SK-N-SH (cell line): Measurements from ENCODE around the gene OSGIN1. TPM values are rescaled to one million over a fixed set of nuclear protein-coding genes. Genes with fewer than 3 reads are reported as not detected.
A peak's percentile ranks its signal among the peaks of the same experiment; 100 is the strongest.

Experiments used
- CTCF ChIA-PET: fragments of 300-600, 350-600 bp; formaldehyde crosslinking; extraction: SDS; loops from one replicate; lab custom pipeline; 2021; lab: Yijun Ruan, JAX
- POLR2A ChIA-PET: fragments of 350-600 bp; sonication (Branson Sonifier 250); formaldehyde crosslinking; extraction: SDS; loops from one replicate; lab custom pipeline; 2020; ENCODE audit warnings: antibody characterized with exemption, inconsistent platforms; lab: Yijun Ruan, JAX
- DNase-seq: peaks from one replicate; pipeline ENCODE4 v3.0.0; 2012
- H2AFZ ChIP-seq: fragments of 200-600 bp; sonication (generic); 2 replicates; pipeline ENCODE4 v1.8.1; 2016; ENCODE audit warnings: antibody characterized with exemption, mild to moderate bottlenecking, low read depth
- H3F3A ChIP-seq: fragments of 200-600 bp; sonication (generic); replicated peaks from 2 replicates; pipeline ENCODE3; 2016; ENCODE audit warnings: antibody characterized with exemption, mild to moderate bottlenecking; ENCODE audit not compliant: insufficient read depth
- H3K27ac ChIP-seq, 2 experiments: fragments of 200-500 bp in 1 of 2; fragments of 200-600 bp in 1 of 2; sonication (Bioruptor generic) in 1 of 2; sonication (generic), shearing (Covaris generic) in 1 of 2; 2 replicates each; pipeline versions ENCODE4 v1.5.1 to v1.6.1; 2014 to 2016; ENCODE audit warnings: low read depth in 2 of 2, inconsistent platforms in 1 of 2, low read length in 1 of 2, mild to moderate bottlenecking in 1 of 2, mixed read lengths in 1 of 2
- H3K27me3 ChIP-seq: fragments of 200-600 bp; sonication (generic), shearing (Covaris generic); 2 replicates; pipeline ENCODE4 v1.6.1; 2016; ENCODE audit warnings: mixed run types; ENCODE audit not compliant: insufficient read depth
- H3K36me3 ChIP-seq, 2 experiments: fragments of 200-500 bp in 1 of 2; fragments of 200-600 bp in 1 of 2; sonication (Bioruptor generic) in 1 of 2; sonication (generic) in 1 of 2; replicated peaks in 1 of 2; 2 replicates each; pipeline versions ENCODE3 to v1.5.1; 2014 to 2016; ENCODE audit warnings: low read length in 1 of 2, mild to moderate bottlenecking in 1 of 2; ENCODE audit not compliant: insufficient read depth in 2 of 2, control insufficient read depth in 1 of 2
- H3K4me1 ChIP-seq, 2 experiments: fragments of 200-500 bp in 1 of 2; fragments of 200-600 bp in 1 of 2; sonication (Bioruptor generic) in 1 of 2; sonication (generic), shearing (Covaris generic) in 1 of 2; 2 replicates each; pipeline versions ENCODE4 v1.5.1 to v1.6.1; 2014 to 2016; ENCODE audit warnings: low read depth in 1 of 2, low read length in 1 of 2, mixed run types in 1 of 2; ENCODE audit not compliant: insufficient read depth in 2 of 2, control insufficient read depth in 1 of 2
- H3K4me2 ChIP-seq: fragments of 200-600 bp; sonication (generic), shearing (Covaris generic); 2 replicates; pipeline ENCODE4 v1.6.1; 2017; ENCODE audit warnings: mixed run types
- H3K4me3 ChIP-seq, 2 experiments: fragments of 200-500 bp in 1 of 2; fragments of 200-600 bp in 1 of 2; sonication (Bioruptor generic) in 1 of 2; sonication (generic), shearing (Covaris generic) in 1 of 2; 2 replicates each; pipeline versions ENCODE4 v1.5.1 to v1.8.1; 2014 to 2016; ENCODE audit warnings: low read depth in 2 of 2, inconsistent platforms in 1 of 2, low read length in 1 of 2, mild to moderate bottlenecking in 1 of 2, mixed read lengths in 1 of 2, moderate library complexity in 1 of 2
- H3K79me2 ChIP-seq: fragments of 200-600 bp; sonication (generic); 2 replicates; pipeline ENCODE4 v1.8.1; 2017; ENCODE audit warnings: mild to moderate bottlenecking; ENCODE audit not compliant: insufficient read depth
- H3K9ac ChIP-seq: fragments of 200-600 bp; sonication (generic); 2 replicates; pipeline ENCODE4 v1.6.1; 2017; ENCODE audit warnings: mixed run types
- H3K9me2 ChIP-seq: fragments of 200-600 bp; sonication (generic); 2 replicates; pipeline ENCODE4 v1.6.1; 2017; ENCODE audit warnings: mixed run types
- H3K9me3 ChIP-seq: fragments of 200-600 bp; sonication (generic); 2 replicates; pipeline ENCODE4 v1.6.1; 2017; ENCODE audit warnings: mixed run types, mild to moderate bottlenecking, moderate library complexity
- H4K20me1 ChIP-seq: fragments of 200-600 bp; sonication (generic); 2 replicates; pipeline ENCODE4 v1.6.1; 2017; ENCODE audit warnings: mild to moderate bottlenecking, mixed run types; ENCODE audit not compliant: insufficient read depth
- ELF1 ChIP-seq: IDR thresholded peaks from 2 replicates; pipeline ENCODE4 v1.4.0; 2012
- EP300 ChIP-seq, 2 experiments: IDR thresholded peaks; 2 replicates each; pipeline versions ENCODE4 v1.4.0 to v1.6.1; 2012; ENCODE audit warnings: borderline replicate concordance in 1 of 2, low read depth in 1 of 2, low read length in 1 of 2
- EZH2phosphoT487 ChIP-seq: fragments of 200-600 bp; sonication (generic); IDR thresholded peaks from 2 replicates; pipeline ENCODE4 v1.6.1; 2017; ENCODE audit warnings: low read depth, mixed run types, mild to moderate bottlenecking, antibody characterized with exemption, moderate library complexity, borderline replicate concordance
- FOSL2 ChIP-seq: IDR thresholded peaks from 2 replicates; pipeline ENCODE4 v1.4.0; 2012; ENCODE audit warnings: low read depth, mild to moderate bottlenecking, moderate library complexity, borderline replicate concordance
- FOXM1 ChIP-seq: IDR thresholded peaks from 2 replicates; pipeline ENCODE4 v1.4.0; 2012; ENCODE audit warnings: low read depth, mild to moderate bottlenecking
- GATA2 ChIP-seq: sonication (generic); formaldehyde crosslinking; IDR thresholded peaks from 2 replicates; pipeline ENCODE4 v1.5.0; 2020; ENCODE audit warnings: mild to moderate bottlenecking, missing genetic modification reagents
- MEF2A ChIP-seq: IDR thresholded peaks from 2 replicates; pipeline ENCODE4 v1.4.0; 2012; ENCODE audit warnings: low read depth, borderline replicate concordance
- MXI1 ChIP-seq: IDR thresholded peaks from 2 replicates; pipeline ENCODE4 v1.6.1; 2012; ENCODE audit warnings: mild to moderate bottlenecking, low read depth, low read length, improper control_type of control experiment
- NRF1 ChIP-seq: IDR thresholded peaks from 2 replicates; pipeline ENCODE4 v1.6.1; 2012; ENCODE audit warnings: low read depth, mild to moderate bottlenecking, low read length
- RXRA ChIP-seq: IDR thresholded peaks from 2 replicates; pipeline ENCODE4 v1.4.0; 2012; ENCODE audit warnings: low read depth, mild to moderate bottlenecking, borderline replicate concordance
- SIN3A ChIP-seq: IDR thresholded peaks from 2 replicates; pipeline ENCODE4 v1.6.1; 2012; ENCODE audit warnings: low read depth, mild to moderate bottlenecking, low read length, moderate library complexity, borderline replicate concordance
- SMC3 ChIP-seq: IDR thresholded peaks from 2 replicates; pipeline ENCODE4 v1.6.1; 2012; ENCODE audit warnings: low read depth, low read length, improper control_type of control experiment
- TAF1 ChIP-seq: IDR thresholded peaks from 2 replicates; pipeline ENCODE4 v1.6.1; 2012; ENCODE audit warnings: low read depth, mild to moderate bottlenecking, low read length, moderate library complexity, borderline replicate concordance
- USF2 ChIP-seq: fragments of 150-350 bp; IDR thresholded peaks from 2 replicates; pipeline ENCODE4 v1.6.1; 2017; ENCODE audit warnings: antibody characterized with exemption, low read length, low read depth, borderline replicate concordance
- WGBS: methylation state at CpG from one replicate; pipeline ENCODE4 v1.1.6; 2017; ENCODE audit warnings: low lambda C conversion rate; 5-methylcytosine and 5-hydroxymethylcytosine counted together
- polyA plus RNA-seq, 3 experiments: library from polyadenylated mRNA; depleted of rRNA; stranded (reverse); fragments of >200 nt; gene quantifications; 2 replicates each; pipeline ENCODE4 v1.2.3, GENCODE V29; 2012
- TF ChIP-seq, protein P1 (sequence below): IDR thresholded peaks from 2 replicates; pipeline ENCODE4 v1.4.0; 2012; ENCODE audit warnings: low read depth
- TF ChIP-seq, protein P2 (sequence below): fragments of 150-350 bp; IDR thresholded peaks from 2 replicates; pipeline ENCODE4 v1.6.1; 2016; ENCODE audit warnings: mild to moderate bottlenecking, low read depth, low read length

The OSGIN1 gene
- polyA plus RNA-seq, 1 of the 3 experiments (the other 2 are of a cell fraction): 4.8 TPM

GRCh38 chr16:83923581-83924365, 29.3 kb upstream of the OSGIN1 start:
- no peak overlapping the region for H3K4me2 ChIP-seq
- H3K27me3 ChIP-seq: no peaks in the 10 kb centered on the region
- H4K20me1 ChIP-seq: 0 out of 2 replicates have a peak, but pooled peaks cover 3% of the 10 kb centered on the region
- DNase-seq: peak; percentile 18
- H3K9me2 ChIP-seq: no peaks in the 10 kb centered on the region
- CTCF ChIA-PET: interaction anchor here (0.9 to 1.5 kb wide), 5 partner anchors 12 to 142 kb away, joined by 3 to 5 read pairs (median 3); no protein-coding TSS in a partner anchor
- H2AFZ ChIP-seq: no peak overlapping the region
- WGBS: 93% methylated on average over 21 of the region's 31 CpGs
- H3K4me3 ChIP-seq: no peak overlapping the region
- no peaks in the 10 kb centered on the region for H3K9me3 ChIP-seq
- TF ChIP-seq FOSL2 (no peak), USF2 (no peak), RXRA (no peak), MXI1 (no peak), SMC3 (no peak)
- TF ChIP-seq, protein P1, sequence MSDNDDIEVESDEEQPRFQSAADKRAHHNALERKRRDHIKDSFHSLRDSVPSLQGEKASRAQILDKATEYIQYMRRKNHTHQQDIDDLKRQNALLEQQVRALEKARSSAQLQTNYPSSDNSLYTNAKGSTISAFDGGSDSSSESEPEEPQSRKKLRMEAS: no peak
- TF ChIP-seq, all 33 proteins: peak for 0
- Histone ChIP-seq H3K4me1 (peaks cover 0 to 3% of the 10 kb centered on the region in 2 experiments; a peak in 1 of 4 replicates), H3F3A (no peaks in the 10 kb centered on the region), H3K9ac (no peak overlapping the region), H3K27ac (no peak overlapping the region), H3K79me2 (no peaks in the 10 kb centered on the region), H3K36me3 (peaks cover 0 to 6% of the 10 kb centered on the region in 2 experiments)
- POLR2A ChIA-PET: interaction anchor here (0.7 kb wide), 1 partner anchor 13 kb away, joined by 3 read pairs; no protein-coding TSS in a partner anchor

DNA sequence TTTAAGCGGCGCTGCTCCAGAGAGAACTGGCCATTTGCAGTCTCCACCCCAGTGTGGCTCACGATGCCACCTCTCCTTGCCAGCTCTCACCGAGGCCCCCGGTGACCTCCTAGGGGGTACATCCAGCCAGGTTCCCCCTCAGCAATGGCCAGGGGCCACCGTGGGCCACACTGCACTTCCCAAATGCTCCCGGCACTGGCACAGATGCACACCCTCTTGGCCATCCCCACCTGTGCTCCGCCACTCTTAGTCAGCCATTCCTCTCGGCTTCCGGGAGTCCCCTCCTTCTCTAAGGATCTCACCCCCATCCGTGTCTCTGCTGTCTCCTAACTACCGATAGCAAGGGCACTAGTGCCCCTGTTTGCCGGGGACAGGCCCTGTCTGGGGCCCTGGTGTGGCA, 28.4 kb upstream of the OSGIN1 start:
- CTCF ChIA-PET: interaction anchor here (1.0 to 1.5 kb wide), 5 partner anchors 10 to 141 kb away, joined by 3 to 5 read pairs (median 4); no protein-coding TSS in a partner anchor
- H3K9me3 ChIP-seq: no peaks in the 10 kb centered on the region
- H3F3A ChIP-seq: no peaks in the 10 kb centered on the region
- peak; percentile 9 for DNase-seq
- POLR2A ChIA-PET: no interaction called here
- H3K27me3 ChIP-seq: no peaks in the 10 kb centered on the region
- no peak overlapping the region for H3K27ac ChIP-seq
- no peaks in the 10 kb centered on the region for H3K36me3 ChIP-seq
- WGBS: 87% methylated on average over 13 of the region's 13 CpGs
- H3K9me2 ChIP-seq: no peaks in the 10 kb centered on the region
- H3K9ac ChIP-seq: no peak overlapping the region
- H3K4me1 ChIP-seq: peaks cover 0 to 3% of the 10 kb centered on the region in 2 experiments; a peak in 1 of 4 replicates
- TF ChIP-seq NRF1 (no peak), GATA2 (CRISPR knock-in tag) (no peak), RXRA (no peak), SIN3A (no peak), MEF2A (no peak), SMC3 (no peak), EZH2phosphoT487 (no peak), FOXM1 (no peak), FOSL2 (no peak), EP300 (IDR thresholded peaks at IDR 0.05; ENCODE audit: borderline replicate concordance in 1 of 2, low read depth in 1 of 2, low read length in 1 of 2) (no peak), TAF1 (no peak), ELF1 (no peak)
- TF ChIP-seq, protein P2, sequence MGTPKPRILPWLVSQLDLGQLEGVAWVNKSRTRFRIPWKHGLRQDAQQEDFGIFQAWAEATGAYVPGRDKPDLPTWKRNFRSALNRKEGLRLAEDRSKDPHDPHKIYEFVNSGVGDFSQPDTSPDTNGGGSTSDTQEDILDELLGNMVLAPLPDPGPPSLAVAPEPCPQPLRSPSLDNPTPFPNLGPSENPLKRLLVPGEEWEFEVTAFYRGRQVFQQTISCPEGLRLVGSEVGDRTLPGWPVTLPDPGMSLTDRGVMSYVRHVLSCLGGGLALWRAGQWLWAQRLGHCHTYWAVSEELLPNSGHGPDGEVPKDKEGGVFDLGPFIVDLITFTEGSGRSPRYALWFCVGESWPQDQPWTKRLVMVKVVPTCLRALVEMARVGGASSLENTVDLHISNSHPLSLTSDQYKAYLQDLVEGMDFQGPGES: no peak
- no peak overlapping the region for H2AFZ ChIP-seq
- H3K4me3 ChIP-seq: no peak overlapping the region
- H3K79me2 ChIP-seq: no peaks in the 10 kb centered on the region
- 0 out of 2 replicates have a peak, but pooled peaks cover 3% of the 10 kb centered on the region for H4K20me1 ChIP-seq
- H3K4me2 ChIP-seq: no peak overlapping the region
